22Rv1 (cell line): ENCODE measurements around the gene CCDC90B.

Experiments used
- CTCF ChIP-seq: fragments of 450-650 bp; IDR thresholded peaks from 2 replicates; pipeline ENCODE4 v1.5.1; 2017; ENCODE audit warnings: mild to moderate bottlenecking
- ZFX ChIP-seq: fragments of 450-650 bp; IDR thresholded peaks from 2 replicates; pipeline ENCODE4 v1.6.1; 2017; ENCODE audit warnings: antibody characterized with exemption, borderline replicate concordance

GRCh38 chr11:83223457-83223856 lies 62.7 kb downstream of the CCDC90B start:
- TF ChIP-seq CTCF (no peak), ZFX (no peak)
